H1 (cell line): ENCODE data around the gene ETV1. TPM values are rescaled to one million over a fixed set of nuclear protein-coding genes. Genes with fewer than 3 reads are reported as not detected.

Experiments
- CTCF ChIA-PET: fragments of 300-600 bp; sonication (Branson Sonifier 250); formaldehyde crosslinking; loops from one replicate; lab custom pipeline; 2021; ENCODE audit not compliant: partially characterized antibody; lab: Charles Lee
- POLR2A ChIA-PET: fragments of 300-600 bp; sonication (Branson Sonifier 250); formaldehyde crosslinking; loops from one replicate; lab custom pipeline; 2021; ENCODE audit warnings: inconsistent platforms; ENCODE audit not compliant: partially characterized antibody; lab: Charles Lee
- DNase-seq, 2 experiments: peaks; one replicate each; pipeline versions ENCODE4 v3.0.0 to v3.0.0-alpha.2; 2010 to 2022; ENCODE audit warnings: low spot score in 2 of 2, low read depth in 1 of 2, mixed read lengths in 1 of 2
- FAIRE-seq: peaks from 2 replicates; lab custom pipeline; 2011; peaks lifted over from hg19 to GRCh38; lab: Jason Lieb, UNC
- H2AFZ ChIP-seq: 2 replicates; pipeline ENCODE4 v1.8.1; 2012; ENCODE audit warnings: low read length, inconsistent platforms
- H2AK5ac ChIP-seq: 2 replicates; pipeline ENCODE4 v1.6.1; 2013; ENCODE audit warnings: low read depth, low read length
- H2BK120ac ChIP-seq: replicated peaks from 2 replicates; pipeline ENCODE3; 2013; ENCODE audit warnings: low read depth, low read length, inconsistent platforms
- H2BK12ac ChIP-seq: 2 replicates; pipeline ENCODE4 v1.6.1; 2013; ENCODE audit warnings: low read depth, low read length
- H2BK15ac ChIP-seq: 2 replicates; pipeline ENCODE4 v1.6.1; 2013; ENCODE audit warnings: low read length
- H2BK20ac ChIP-seq: 2 replicates; pipeline ENCODE4 v1.6.1; 2013; ENCODE audit warnings: low read length
- H2BK5ac ChIP-seq: 2 replicates; pipeline ENCODE4 v1.6.1; 2013; ENCODE audit warnings: low read depth, low read length
- H3K14ac ChIP-seq: 2 replicates; pipeline ENCODE4 v1.6.1; 2013; ENCODE audit warnings: inconsistent platforms; ENCODE audit not compliant: insufficient read length
- H3K18ac ChIP-seq: 2 replicates; pipeline ENCODE4 v1.6.1; 2013; ENCODE audit warnings: low read length; ENCODE audit errors: extremely low read depth
- H3K23ac ChIP-seq: 2 replicates; pipeline ENCODE4 v1.6.1; 2013; ENCODE audit warnings: inconsistent platforms; ENCODE audit not compliant: insufficient read length
- H3K23me2 ChIP-seq: 2 replicates; pipeline ENCODE4 v1.6.1; 2013; ENCODE audit warnings: low read depth, low read length
- H3K27ac ChIP-seq: 2 replicates; pipeline ENCODE4 v1.6.1; 2011; ENCODE audit warnings: low read depth, low read length, inconsistent platforms
- H3K27me3 ChIP-seq, 4 experiments: replicated peaks in 1 of 4; 1 replicate in 1 of 4; 2 replicates in 3 of 4; pipeline versions ENCODE4 v1.6.1 to v1.8.1; 2011 to 2013; ENCODE audit warnings: low read length in 3 of 4, mild to moderate bottlenecking in 3 of 4, inconsistent platforms in 2 of 4, mixed read lengths in 2 of 4, moderate library complexity in 1 of 4; ENCODE audit not compliant: control insufficient read depth in 3 of 4, insufficient read depth in 3 of 4; ENCODE audit errors: extremely low read depth in 1 of 4
- H3K36me3 ChIP-seq, 4 experiments: 2 replicates each; pipeline versions ENCODE4 v1.6.1 to v1.8.1; 2011 to 2013; ENCODE audit warnings: mild to moderate bottlenecking in 4 of 4, low read length in 3 of 4, moderate library complexity in 2 of 4, control low read depth in 1 of 4, inconsistent platforms in 1 of 4; ENCODE audit not compliant: insufficient read depth in 4 of 4, control insufficient read depth in 2 of 4
- H3K4ac ChIP-seq: replicated peaks from 2 replicates; pipeline ENCODE3; 2013; ENCODE audit warnings: low read length, low read depth, mixed read lengths, inconsistent platforms; ENCODE audit not compliant: insufficient read length
- H3K4me1 ChIP-seq, 4 experiments: replicated peaks in 1 of 4; 1 replicate in 1 of 4; 2 replicates in 3 of 4; pipeline versions ENCODE4 v1.6.1 to v1.8.1; 2011 to 2013; ENCODE audit warnings: low read length in 3 of 4, inconsistent platforms in 2 of 4, mixed read lengths in 1 of 4; ENCODE audit not compliant: insufficient read depth in 4 of 4, control insufficient read depth in 3 of 4
- H3K4me2 ChIP-seq, 2 experiments: 2 replicates each; pipeline versions ENCODE4 v1.6.1 to v1.8.1; 2011 to 2013; ENCODE audit warnings: low read depth in 2 of 2, low read length in 2 of 2, control low read depth in 1 of 2, inconsistent platforms in 1 of 2, mild to moderate bottlenecking in 1 of 2; ENCODE audit not compliant: insufficient read depth in 1 of 2
- H3K4me3 ChIP-seq, 4 experiments: fragments of 200-600, 300-600 bp in 1 of 4; sonication (generic), shearing (Covaris generic), sonication (Bioruptor Twin) in 1 of 4; 2 replicates each; pipeline versions ENCODE4 v1.5.1 to v1.8.1; 2011 to 2016; ENCODE audit warnings: low read length in 4 of 4, low read depth in 3 of 4, control low read depth in 2 of 4, inconsistent platforms in 2 of 4, mild to moderate bottlenecking in 2 of 4, mixed read lengths in 1 of 4, moderate library complexity in 1 of 4; ENCODE audit not compliant: insufficient read depth in 2 of 4; ENCODE audit errors: extremely low read depth in 1 of 4
- H3K56ac ChIP-seq: replicated peaks from 2 replicates; pipeline ENCODE3; 2013; ENCODE audit warnings: low read depth, mild to moderate bottlenecking, mixed read lengths, low read length, inconsistent platforms; ENCODE audit not compliant: insufficient read length
- H3K79me1 ChIP-seq: 2 replicates; pipeline ENCODE4 v1.6.1; 2013; ENCODE audit warnings: low read depth, low read length, control low read depth
- H3K79me2 ChIP-seq, 2 experiments: 2 replicates each; pipeline versions ENCODE4 v1.6.1 to v1.8.1; 2012 to 2013; ENCODE audit warnings: low read length in 2 of 2, mild to moderate bottlenecking in 2 of 2, inconsistent platforms in 1 of 2; ENCODE audit not compliant: insufficient read depth in 2 of 2, control insufficient read depth in 1 of 2
- H3K9ac ChIP-seq, 4 experiments: replicated peaks in 1 of 4; 1 replicate in 1 of 4; 2 replicates in 3 of 4; pipeline versions ENCODE4 v1.6.1 to v1.8.1; 2011 to 2013; ENCODE audit warnings: low read depth in 3 of 4, low read length in 3 of 4, control low read depth in 2 of 4, mild to moderate bottlenecking in 2 of 4, moderate library complexity in 2 of 4, inconsistent platforms in 1 of 4; ENCODE audit errors: extremely low read depth in 1 of 4
- H3K9me3 ChIP-seq, 2 experiments: 2 replicates each; pipeline versions ENCODE4 v1.6.1 to v1.8.1; 2012 to 2013; ENCODE audit warnings: mild to moderate bottlenecking in 2 of 2, moderate library complexity in 2 of 2, control low read depth in 1 of 2, inconsistent platforms in 1 of 2, low read depth in 1 of 2, low read length in 1 of 2, mixed read lengths in 1 of 2; ENCODE audit not compliant: insufficient read depth in 2 of 2
- H4K20me1 ChIP-seq, 2 experiments: replicated peaks in 1 of 2; 2 replicates each; pipeline versions ENCODE3 to v1.8.1; 2011 to 2013; ENCODE audit warnings: inconsistent platforms in 2 of 2, low read length in 2 of 2, mild to moderate bottlenecking in 1 of 2; ENCODE audit not compliant: insufficient read depth in 2 of 2, control insufficient read depth in 1 of 2
- H4K5ac ChIP-seq: 2 replicates; pipeline ENCODE4 v1.6.1; 2013; ENCODE audit warnings: low read length, low read depth, mixed read lengths, inconsistent platforms; ENCODE audit not compliant: insufficient read length
- H4K8ac ChIP-seq: 2 replicates; pipeline ENCODE4 v1.8.0; 2013; ENCODE audit warnings: mild to moderate bottlenecking, moderate library complexity, low read length, inconsistent platforms; ENCODE audit not compliant: insufficient read depth; ENCODE audit errors: extremely low read depth
- H4K91ac ChIP-seq: replicated peaks from 2 replicates; pipeline ENCODE3; 2013; ENCODE audit warnings: low read length, mixed read lengths, inconsistent platforms; ENCODE audit not compliant: insufficient read length
- FOSL1 ChIP-seq: IDR thresholded peaks from 2 replicates; pipeline ENCODE4 v1.6.1; 2011; ENCODE audit warnings: mild to moderate bottlenecking, low read depth, low read length, moderate library complexity; ENCODE audit not compliant: insufficient read depth
- NRF1 ChIP-seq: IDR thresholded peaks from 2 replicates; pipeline ENCODE4 v1.6.1; 2011; ENCODE audit warnings: mild to moderate bottlenecking, low read depth, low read length, improper control_type of control experiment
- RFX5 ChIP-seq: IDR thresholded peaks from 2 replicates; pipeline ENCODE4 v1.6.1; 2011; ENCODE audit warnings: low read depth, low read length, improper control_type of control experiment, borderline replicate concordance
- WGBS, 2 experiments: shearing (Covaris generic) in 1 of 2; methylation state at CpG; one replicate each; pipeline versions ENCODE4 v1.1.6 to v1.1.7; 2013 to 2015; ENCODE audit warnings: low lambda C conversion rate in 2 of 2, mixed read lengths in 2 of 2, inconsistent platforms in 1 of 2, low coverage in 1 of 2, missing lambda C conversion rate in 1 of 2; ENCODE audit not compliant: insufficient replicate concordance in 2 of 2, insufficient coverage in 1 of 2, insufficient read length in 1 of 2; ENCODE audit errors: extremely low coverage in 1 of 2, missing lambda C conversion rate in 1 of 2; 5-methylcytosine and 5-hydroxymethylcytosine counted together
- polyA plus RNA-seq, 7 experiments: library from polyadenylated mRNA; depleted of rRNA in 3 of 7; stranded (reverse) in 5 of 7; unstranded in 2 of 7; fragments of >200 nt in 5 of 7; fragments of 200-250 nt in 2 of 7; gene quantifications; 1 replicate in 5 of 7; 2 replicates in 1 of 7; 4 replicates in 1 of 7; pipeline versions ENCODE4 v1.2.1 to v1.2.3, GENCODE V29; 2011 to 2013; ENCODE audit warnings: missing spikeins in 2 of 7, mixed read lengths in 2 of 7
- total RNA-seq: library from RNA; stranded (reverse); fragmentation: NEBNext Ultra II Directional; extraction: Animal tissue kit (Norgen Biotek cat#: 25700); gene quantifications from 2 replicates; pipeline ENCODE4 v1.2.1, GENCODE V29; 2021

ETV1 gene
- total and polyA plus RNA-seq, 2 of the 8 experiments (the other 6 are each of a cell fraction or from before 2014, with no cell fraction given), result 58.3 to 91.2 TPM

GRCh38 chr7:13910805-13911551 is 78.5 kb downstream of the ETV1 start:
- H3K4me1 ChIP-seq, result peaks cover 0 to 3% (median 0%) of the 10 kb centered on the region in 4 experiments; a peak in 2 of 7 replicates
- H2BK12ac ChIP-seq, result no peak overlapping the region
- no peak for DNase-seq
- no peaks in the 10 kb centered on the region for H3K27me3 ChIP-seq
- no peak for FAIRE-seq
- 95% methylated on average over 8 of the region's 8 CpGs; no CpG with 5 or more reads in 1 of the 2 experiments for WGBS, 2 experiments
- no peak overlapping the region for H3K56ac ChIP-seq
- no peak overlapping the region for H3K23ac ChIP-seq
- no peaks in the 10 kb centered on the region for H3K79me1 ChIP-seq
- no peak overlapping the region for H3K27ac ChIP-seq
- H3K9me3 ChIP-seq, result no peaks in the 10 kb centered on the region
- H2AFZ ChIP-seq, result no peak overlapping the region
- no peak overlapping the region for H2BK120ac ChIP-seq
- H2BK15ac ChIP-seq, result no peak overlapping the region
- H4K91ac ChIP-seq, result no peak overlapping the region
- H2BK5ac ChIP-seq, result no peak overlapping the region
- H3K14ac ChIP-seq, result no peak overlapping the region
- H3K9ac ChIP-seq, result no peak overlapping the region; a peak in 1 of 7 replicates
- H2AK5ac ChIP-seq, result no peak overlapping the region
- no peak overlapping the region for H3K4ac ChIP-seq
- no peak overlapping the region for H4K5ac ChIP-seq
- ChIA-PET POLR2A (no interaction called here), CTCF (interaction anchor here (1.0 kb wide), 1 partner anchor 629 kb away, joined by 3 read pairs; no protein-coding TSS in a partner anchor)
- no peak overlapping the region for H3K4me2 ChIP-seq
- H3K79me2 ChIP-seq, result no peaks in the 10 kb centered on the region; a peak in 1 of 4 replicates
- H2BK20ac ChIP-seq, result no peak overlapping the region
- TF ChIP-seq NRF1 (no peak), FOSL1 (no peak), RFX5 (no peak)
- H3K36me3 ChIP-seq, result peaks cover 0 to 16% (median 7%) of the 10 kb centered on the region in 4 experiments; a peak in 6 of 8 replicates
- H4K8ac ChIP-seq, result no peak overlapping the region
- no peak overlapping the region for H3K18ac ChIP-seq
- H3K4me3 ChIP-seq, result no peak overlapping the region
- no peaks in the 10 kb centered on the region for H4K20me1 ChIP-seq
- H3K23me2 ChIP-seq, result no peaks in the 10 kb centered on the region
